Panc1 (cell line): Measurements from ENCODE around the gene HSPA5. TPM values are rescaled to one million over a fixed set of nuclear protein-coding genes. Genes with fewer than 3 reads are reported as not detected.

Experiments
- ATAC-seq: fragments of 200-7000 bp; cut with Tn5 transposase; 2 replicates; pipeline ENCODE4 v1.9.1; 2020; ENCODE audit warnings: mild to moderate bottlenecking, moderate library complexity
- BruUV-seq: library from RNA; stranded (reverse); fragments of 400-500 nt; replicated peaks from 2 replicates; lab custom pipeline; 2021; lab: Mats Ljungman, UMichigan
- CTCF ChIA-PET: fragments of 300-600 bp; sonication (Branson Sonifier 250); formaldehyde crosslinking; loops from one replicate; lab custom pipeline; 2022; ENCODE audit warnings: antibody characterized with exemption; lab: Charles Lee
- POLR2A ChIA-PET: fragments of 300-600 bp; sonication (Branson Sonifier 250); formaldehyde crosslinking; loops from one replicate; lab custom pipeline; 2022; ENCODE audit warnings: antibody characterized with exemption; lab: Charles Lee
- DNase-seq: peaks from one replicate; pipeline ENCODE4 v3.0.0-alpha.2; 2010; ENCODE audit warnings: low read depth, low spot score
- H3K27ac ChIP-seq: 2 replicates; pipeline ENCODE4 v1.5.1; 2011; ENCODE audit warnings: mild to moderate bottlenecking, low read length, inconsistent platforms
- H3K27me3 ChIP-seq: fragments of 200-500 bp; sonication (Bioruptor generic); 2 replicates; pipeline ENCODE4 v1.6.0; 2014; ENCODE audit warnings: low read length, inconsistent platforms; ENCODE audit not compliant: control insufficient read depth, insufficient read depth
- H3K36me3 ChIP-seq: fragments of 200-500 bp; sonication (Bioruptor generic); 2 replicates; pipeline ENCODE4 v1.5.1; 2014; ENCODE audit warnings: inconsistent platforms, mild to moderate bottlenecking, low read length, moderate library complexity; ENCODE audit not compliant: control insufficient read depth, insufficient read depth
- H3K4me1 ChIP-seq: 2 replicates; pipeline ENCODE4 v1.5.1; 2011; ENCODE audit warnings: inconsistent platforms, mild to moderate bottlenecking, low read length, moderate library complexity; ENCODE audit not compliant: control insufficient read depth, insufficient read depth
- H3K4me3 ChIP-seq, 2 experiments: 2 replicates each; pipeline ENCODE4 v1.5.1; 2011 to 2012; ENCODE audit warnings: low read depth in 2 of 2, low read length in 2 of 2, mild to moderate bottlenecking in 2 of 2, inconsistent platforms in 1 of 2, moderate library complexity in 1 of 2
- H3K9me3 ChIP-seq: fragments of 200-500 bp; sonication (Bioruptor generic); 2 replicates; pipeline ENCODE4 v1.5.1; 2014; ENCODE audit warnings: low read depth, mild to moderate bottlenecking, inconsistent platforms, low read length, moderate library complexity; ENCODE audit not compliant: control insufficient read depth, insufficient read depth
- SIN3A ChIP-seq: IDR thresholded peaks from 2 replicates; pipeline ENCODE4 v1.6.1; 2012; ENCODE audit warnings: low read depth, mild to moderate bottlenecking, low read length, moderate library complexity, borderline replicate concordance; ENCODE audit not compliant: insufficient read depth
- in situ Hi-C: cut with HindIII; loops from 2 replicates; pipeline ENCODE4 v1.10.0; 2016; ENCODE audit warnings: low sequenced_read_pairs, low pct_unique_long_range_greater_than_20kb
- intact Hi-C: fragments of 100-400 bp; cut with micrococcal nuclease; formaldehyde crosslinking; loops from one replicate; pipeline ENCODE4 v1.10.0; 2022; ENCODE audit not compliant: unreplicated experiment
- total RNA-seq: library from RNA; stranded (reverse); gene quantifications from one replicate; pipeline ENCODE4 v1.2.1, GENCODE V29; 2021; ENCODE audit not compliant: unreplicated experiment
- TF ChIP-seq, protein P1 (sequence below), 2 experiments: IDR thresholded peaks; 2 replicates each; pipeline ENCODE4 v1.6.1; 2011 to 2012; ENCODE audit warnings: low read depth in 2 of 2, control low read depth in 1 of 2, low read length in 1 of 2, mild to moderate bottlenecking in 1 of 2, moderate library complexity in 1 of 2; ENCODE audit not compliant: insufficient read depth in 1 of 2

The HSPA5 gene
- total RNA-seq, 1 experiment from 2014 or later: 281 TPM

DNA sequence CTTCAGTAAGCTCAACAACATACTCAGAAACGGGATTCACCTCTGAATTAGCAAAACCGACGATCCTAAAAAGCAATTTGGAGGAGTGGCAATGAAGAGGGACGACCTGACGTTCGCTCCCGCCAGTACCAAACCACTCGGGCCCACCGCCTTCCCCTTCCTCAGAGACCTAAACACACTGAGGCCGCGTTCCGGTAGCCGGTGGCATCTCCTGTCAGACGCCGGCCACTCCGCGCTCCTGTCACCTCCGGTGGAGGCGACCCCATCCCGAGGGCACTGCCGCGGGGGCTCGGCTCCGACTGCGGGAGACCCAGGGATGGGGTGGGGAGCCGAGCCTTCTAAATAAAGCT lies 52.2 kb downstream of the HSPA5 start:
- peak overlapping the region; percentile 89 to 93 for H3K4me3 ChIP-seq
- in situ Hi-C loops: no loop called here
- H3K27ac ChIP-seq: peak overlapping the region; percentile 76; the same call in 1 of the 2 replicates
- no peaks in the 10 kb centered on the region for H3K4me1 ChIP-seq
- no peaks in the 10 kb centered on the region for H3K9me3 ChIP-seq
- H3K36me3 ChIP-seq: peaks cover 4% of the 10 kb centered on the region; the same call in 1 of the 2 replicates
- DNase-seq (no peak), ATAC-seq (peak; percentile 4; the same call in 1 of the 2 replicates)
- peak; percentile 35; the same call in 1 of the 2 replicates for TF ChIP-seq SIN3A
- TF ChIP-seq, protein P1, sequence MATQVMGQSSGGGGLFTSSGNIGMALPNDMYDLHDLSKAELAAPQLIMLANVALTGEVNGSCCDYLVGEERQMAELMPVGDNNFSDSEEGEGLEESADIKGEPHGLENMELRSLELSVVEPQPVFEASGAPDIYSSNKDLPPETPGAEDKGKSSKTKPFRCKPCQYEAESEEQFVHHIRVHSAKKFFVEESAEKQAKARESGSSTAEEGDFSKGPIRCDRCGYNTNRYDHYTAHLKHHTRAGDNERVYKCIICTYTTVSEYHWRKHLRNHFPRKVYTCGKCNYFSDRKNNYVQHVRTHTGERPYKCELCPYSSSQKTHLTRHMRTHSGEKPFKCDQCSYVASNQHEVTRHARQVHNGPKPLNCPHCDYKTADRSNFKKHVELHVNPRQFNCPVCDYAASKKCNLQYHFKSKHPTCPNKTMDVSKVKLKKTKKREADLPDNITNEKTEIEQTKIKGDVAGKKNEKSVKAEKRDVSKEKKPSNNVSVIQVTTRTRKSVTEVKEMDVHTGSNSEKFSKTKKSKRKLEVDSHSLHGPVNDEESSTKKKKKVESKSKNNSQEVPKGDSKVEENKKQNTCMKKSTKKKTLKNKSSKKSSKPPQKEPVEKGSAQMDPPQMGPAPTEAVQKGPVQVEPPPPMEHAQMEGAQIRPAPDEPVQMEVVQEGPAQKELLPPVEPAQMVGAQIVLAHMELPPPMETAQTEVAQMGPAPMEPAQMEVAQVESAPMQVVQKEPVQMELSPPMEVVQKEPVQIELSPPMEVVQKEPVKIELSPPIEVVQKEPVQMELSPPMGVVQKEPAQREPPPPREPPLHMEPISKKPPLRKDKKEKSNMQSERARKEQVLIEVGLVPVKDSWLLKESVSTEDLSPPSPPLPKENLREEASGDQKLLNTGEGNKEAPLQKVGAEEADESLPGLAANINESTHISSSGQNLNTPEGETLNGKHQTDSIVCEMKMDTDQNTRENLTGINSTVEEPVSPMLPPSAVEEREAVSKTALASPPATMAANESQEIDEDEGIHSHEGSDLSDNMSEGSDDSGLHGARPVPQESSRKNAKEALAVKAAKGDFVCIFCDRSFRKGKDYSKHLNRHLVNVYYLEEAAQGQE (IDR thresholded peaks at IDR 0.05; ENCODE audit: insufficient read depth in 1 of 2, low read depth in 2 of 2, low read length in 1 of 2): no peak
- CTCF ChIA-PET: no interaction called here
- H3K27me3 ChIP-seq: no peaks in the 10 kb centered on the region
- POLR2A ChIA-PET: interaction anchor here (0.6 kb wide), 1 partner anchor 309 kb away, joined by 3 read pairs; no protein-coding TSS in a partner anchor
- TSS peak; percentile 92 for BruUV-seq
- intact Hi-C loops: no loop called here

Other genes starting within 250 kb of the HSPA5 start
- gene SCAI, start 97.8 kb downstream of the HSPA5 start, total RNA-seq: 4.7 TPM
- 27.3 TPM for gene PPP6C, start 51.5 kb downstream of the HSPA5 start, total RNA-seq
- gene RABEPK, start 40.8 kb downstream of the HSPA5 start, total RNA-seq: 33.9 TPM
- 48.6 TPM for gene GAPVD1, start 20.5 kb upstream of the HSPA5 start, total RNA-seq